ENCODE data around the gene KCNT1.

GRCh38 chr9:135747311-135747710 is 45.3 kb downstream of the KCNT1 start:
- TF ChIP-seq POLR2A (IDR thresholded peaks at IDR 0.05), result no peak
- TF ChIP-seq, protein P1, sequence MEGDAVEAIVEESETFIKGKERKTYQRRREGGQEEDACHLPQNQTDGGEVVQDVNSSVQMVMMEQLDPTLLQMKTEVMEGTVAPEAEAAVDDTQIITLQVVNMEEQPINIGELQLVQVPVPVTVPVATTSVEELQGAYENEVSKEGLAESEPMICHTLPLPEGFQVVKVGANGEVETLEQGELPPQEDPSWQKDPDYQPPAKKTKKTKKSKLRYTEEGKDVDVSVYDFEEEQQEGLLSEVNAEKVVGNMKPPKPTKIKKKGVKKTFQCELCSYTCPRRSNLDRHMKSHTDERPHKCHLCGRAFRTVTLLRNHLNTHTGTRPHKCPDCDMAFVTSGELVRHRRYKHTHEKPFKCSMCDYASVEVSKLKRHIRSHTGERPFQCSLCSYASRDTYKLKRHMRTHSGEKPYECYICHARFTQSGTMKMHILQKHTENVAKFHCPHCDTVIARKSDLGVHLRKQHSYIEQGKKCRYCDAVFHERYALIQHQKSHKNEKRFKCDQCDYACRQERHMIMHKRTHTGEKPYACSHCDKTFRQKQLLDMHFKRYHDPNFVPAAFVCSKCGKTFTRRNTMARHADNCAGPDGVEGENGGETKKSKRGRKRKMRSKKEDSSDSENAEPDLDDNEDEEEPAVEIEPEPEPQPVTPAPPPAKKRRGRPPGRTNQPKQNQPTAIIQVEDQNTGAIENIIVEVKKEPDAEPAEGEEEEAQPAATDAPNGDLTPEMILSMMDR (IDR thresholded peaks at IDR 0.05), result no peak
- no peak for TF ChIP-seq EP300 (IDR thresholded peaks at IDR 0.05)
